ENCODE measurements around the gene TMEM8B.
A peak's percentile ranks its signal among the peaks of the same experiment; 100 is the strongest.

TMEM8B gene

GRCh38 chr9:35839926-35840325 is 10.9 kb downstream of the TMEM8B start:
- DNase-seq (ENCODE audit: low read depth in 2 of 2) = no peak

GRCh38 chr9:35840881-35841644 is 12.0 kb downstream of the TMEM8B start:
- DNase-seq (ENCODE audit: low read depth in 2 of 2) = no peak

GRCh38 chr9:35841645-35841900 is 12.5 kb downstream of the TMEM8B start:
- no peak for DNase-seq (ENCODE audit: low read depth in 2 of 2)

GRCh38 chr9:35842020-35842745 is 13.2 kb downstream of the TMEM8B start:
- DNase-seq (ENCODE audit: low read depth in 2 of 2) = no peak

GRCh38 chr9:35842795-35843194 is 13.8 kb downstream of the TMEM8B start:
- DNase-seq (ENCODE audit: low read depth in 2 of 2) = no peak

- DNase-seq (ENCODE audit: low read depth in 2 of 2) = no peak
Observed at GRCh38 chr9:35844628-35845270, 15.7 kb downstream of the TMEM8B start.

- no peak for DNase-seq (ENCODE audit: low read depth in 2 of 2)
Observed at GRCh38 chr9:35845824-35846771, 17.1 kb downstream of the TMEM8B start.

DNA sequence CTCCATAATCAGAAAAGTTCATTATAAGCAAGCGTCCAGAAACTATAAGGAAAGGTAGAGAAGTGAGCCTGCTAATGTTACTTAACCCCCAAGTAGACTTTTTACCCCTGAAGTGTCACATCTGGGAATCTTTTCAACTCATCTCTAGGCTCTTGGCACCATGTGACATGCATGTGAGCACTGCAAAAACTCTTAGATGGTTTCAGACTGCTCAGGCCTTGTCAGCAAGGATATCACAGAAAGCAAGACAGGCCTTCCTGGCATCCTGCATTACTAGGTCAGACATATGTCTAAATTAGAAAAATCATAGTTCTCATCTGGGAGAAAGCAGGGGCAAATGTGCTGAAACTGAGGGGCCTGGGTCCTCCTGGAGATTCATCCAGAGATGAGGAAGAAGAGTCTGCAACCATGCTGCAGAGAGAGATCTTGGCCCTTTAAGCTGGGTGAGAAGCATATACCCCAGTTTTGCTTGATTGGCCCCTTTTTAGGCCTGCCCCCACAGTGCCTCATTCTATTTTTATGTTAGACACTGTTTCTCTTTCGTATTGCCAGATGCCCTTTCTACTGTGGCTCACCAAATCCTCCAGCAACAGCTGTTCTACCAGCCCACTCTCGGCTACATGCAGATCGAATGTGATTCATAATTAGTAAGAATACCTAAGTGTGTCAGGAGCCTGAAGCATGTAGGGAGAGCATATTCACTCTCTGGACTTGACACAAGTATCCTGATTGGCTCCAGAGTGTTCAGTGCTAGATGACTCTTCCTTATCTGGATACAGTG is 19.0 kb downstream of the TMEM8B start:
- DNase-seq (ENCODE audit: low read depth in 2 of 2) = peak; percentile 43 to 54

DNA sequence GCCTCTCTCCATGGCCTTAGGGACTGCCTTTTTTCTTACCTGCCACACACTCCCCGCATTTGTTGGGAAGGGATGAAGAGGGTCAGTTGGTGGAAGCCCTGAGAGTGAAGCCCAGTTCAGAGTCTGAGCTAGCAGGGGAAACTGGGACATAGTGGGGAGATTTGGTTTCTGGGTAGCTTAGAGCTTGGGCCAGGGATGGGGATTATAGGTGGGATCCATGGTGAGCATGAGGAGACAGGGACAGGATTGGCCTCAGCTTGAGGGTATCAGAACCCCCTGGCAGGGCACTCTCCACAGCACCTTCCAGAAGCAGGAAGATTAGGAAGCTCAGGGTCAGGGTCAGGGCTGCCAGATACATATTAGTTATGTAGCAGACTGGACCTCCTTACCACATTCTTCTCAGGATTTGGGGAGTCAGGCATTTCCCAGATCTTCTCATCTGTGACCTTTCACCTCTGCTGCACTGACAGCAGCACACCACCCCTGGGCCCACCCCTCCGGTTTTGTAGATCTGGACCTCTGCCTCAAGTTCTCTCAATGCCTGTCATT is 23.3 kb downstream of the TMEM8B start:
- no peak for DNase-seq (ENCODE audit: low read depth in 2 of 2)

DNA sequence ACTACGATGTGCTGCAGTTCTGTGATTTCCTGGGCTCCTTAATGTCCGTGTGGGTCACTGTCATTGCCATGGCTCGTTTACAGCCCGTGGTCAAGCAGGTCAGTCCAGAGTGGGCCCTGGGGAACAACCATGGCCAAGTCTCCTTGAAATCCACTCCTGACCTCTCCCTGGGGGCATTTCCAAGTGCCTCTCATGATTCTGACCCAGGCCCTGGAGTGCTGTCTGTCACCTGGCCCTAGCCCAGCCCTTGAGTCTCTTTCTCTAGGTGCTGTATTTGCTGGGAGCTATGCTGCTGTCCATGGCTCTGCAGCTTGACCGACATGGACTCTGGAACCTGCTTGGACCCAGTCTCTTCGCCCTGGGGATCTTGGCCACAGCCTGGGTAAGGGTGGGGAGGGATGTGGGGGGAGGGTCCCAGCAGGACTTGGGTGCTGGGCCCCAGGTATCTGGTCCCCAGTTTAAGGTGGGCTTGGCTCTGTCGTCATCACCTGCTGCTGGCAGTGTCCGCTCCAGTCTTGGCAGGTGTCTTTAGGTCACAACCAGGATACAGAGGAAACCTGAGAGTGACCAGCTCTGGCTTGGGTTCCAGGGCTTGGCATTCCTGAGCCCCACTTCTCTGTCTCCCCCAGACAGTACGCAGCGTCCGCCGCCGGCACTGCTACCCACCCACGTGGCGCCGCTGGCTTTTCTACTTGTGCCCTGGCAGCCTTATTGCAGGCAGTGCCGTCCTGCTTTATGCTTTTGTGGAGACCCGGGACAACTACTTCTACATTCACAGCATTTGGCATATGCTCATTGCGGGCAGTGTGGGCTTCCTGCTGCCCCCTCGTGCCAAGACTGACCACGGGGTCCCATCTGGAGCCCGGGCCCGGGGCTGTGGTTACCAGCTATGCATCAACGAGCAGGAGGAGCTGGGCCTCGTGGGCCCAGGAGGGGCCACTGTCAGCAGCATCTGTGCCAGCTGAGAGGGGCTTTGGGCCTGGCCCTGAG is 24.1 kb downstream of the TMEM8B start:
- no peak for DNase-seq (ENCODE audit: low read depth in 2 of 2)

DNA sequence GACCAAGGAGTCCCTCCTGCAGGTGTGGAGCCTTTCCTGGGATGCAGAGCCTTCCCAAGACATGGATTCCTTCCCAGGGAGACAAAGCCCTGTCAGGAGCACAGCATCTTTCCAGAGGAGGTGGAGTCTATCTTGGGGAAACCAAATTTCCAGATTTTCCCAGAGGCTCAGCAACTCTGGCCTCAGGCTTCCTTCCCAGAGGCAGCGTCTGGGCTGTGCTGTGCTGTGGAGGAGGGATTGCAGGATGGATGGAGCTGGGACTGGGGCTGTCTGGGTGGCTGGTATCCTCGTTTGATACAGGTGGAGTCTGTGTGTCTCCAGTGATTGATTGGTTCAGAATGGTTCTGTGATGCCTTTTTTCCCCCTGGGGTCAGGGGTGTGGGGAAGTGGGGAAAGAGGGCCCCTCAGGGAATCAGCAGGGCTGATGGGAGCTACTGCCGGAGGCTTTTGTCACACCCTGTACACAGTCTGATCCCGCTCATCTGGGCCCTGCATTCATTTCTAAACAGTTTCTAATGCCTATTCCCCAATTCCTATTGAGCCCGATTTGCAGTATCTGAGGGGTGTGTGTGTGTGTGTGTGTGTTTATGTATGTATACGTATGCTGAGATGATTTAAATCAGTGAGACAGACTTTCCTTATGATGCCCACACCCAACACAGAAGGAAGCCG is 25.2 kb downstream of the TMEM8B start:
- no peak for DNase-seq (ENCODE audit: low read depth in 2 of 2)

GRCh38 chr9:35856206-35856605 is 27.2 kb downstream of the TMEM8B start:
- DNase-seq (ENCODE audit: low read depth in 2 of 2) = no peak

GRCh38 chr9:35856882-35857281 is 27.9 kb downstream of the TMEM8B start:
- no peak for DNase-seq (ENCODE audit: low read depth in 2 of 2)

DNA sequence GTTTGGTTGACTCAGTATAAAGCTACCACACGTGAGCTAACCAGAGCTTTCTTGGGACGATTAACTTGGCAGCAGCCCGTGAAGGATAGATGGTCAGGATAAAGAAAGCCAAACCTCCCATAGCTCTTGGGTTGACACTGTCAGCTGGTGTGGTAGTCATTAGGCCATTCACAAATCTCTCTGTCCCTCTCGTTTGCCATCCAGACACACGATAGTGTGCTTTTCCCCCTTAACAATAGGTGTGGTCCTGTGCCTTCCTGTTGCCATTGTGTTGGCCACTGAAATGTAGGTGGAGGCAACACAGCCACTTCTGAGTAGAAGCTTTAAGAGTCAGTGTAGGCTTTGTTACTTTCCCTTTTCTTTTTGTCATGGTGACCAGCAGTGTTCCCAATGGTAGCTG is 29.4 kb downstream of the TMEM8B start:
- no peak for DNase-seq (ENCODE audit: low read depth in 2 of 2)

- DNase-seq (ENCODE audit: low read depth in 2 of 2) = no peak
Observed at GRCh38 chr9:35859310-35859989, 30.4 kb downstream of the TMEM8B start.

- no peak for DNase-seq (ENCODE audit: low read depth in 2 of 2)
Observed at GRCh38 chr9:35859990-35860339, 30.9 kb downstream of the TMEM8B start.

DNA sequence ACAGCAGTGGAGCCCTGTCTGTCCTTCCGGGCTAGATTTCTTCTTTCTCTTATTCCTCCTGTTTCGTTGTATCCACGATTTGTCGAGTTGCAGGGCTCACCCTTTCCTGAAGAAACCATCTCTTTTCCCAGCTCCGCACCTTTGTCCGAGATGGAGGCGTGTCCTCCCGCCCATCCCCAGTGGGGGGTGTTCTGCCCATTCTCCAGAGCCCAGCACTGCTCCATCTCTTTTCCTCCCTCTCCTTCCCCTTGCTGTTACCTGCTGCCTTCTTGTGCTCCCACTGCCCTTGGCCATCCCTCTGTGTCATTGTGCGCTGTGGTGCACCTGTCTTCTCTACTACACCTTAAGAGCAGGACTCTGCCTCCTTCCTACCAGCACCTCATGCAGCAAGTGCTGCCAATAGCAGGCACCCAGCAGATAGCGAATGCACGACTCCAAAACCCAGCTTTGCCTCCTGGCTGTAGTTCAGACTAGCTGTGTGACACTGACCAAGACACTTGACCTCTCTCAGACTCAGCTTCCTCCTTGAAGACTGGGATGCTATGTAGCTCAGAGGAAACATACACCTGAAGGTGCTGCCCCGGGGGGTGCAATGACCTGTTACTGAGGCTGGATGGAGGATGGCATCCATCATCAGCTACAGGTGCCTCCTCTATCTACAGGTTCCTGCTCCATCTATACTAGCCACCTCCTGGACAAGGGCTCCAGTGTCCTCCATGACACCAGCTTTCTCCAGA is 32.3 kb downstream of the TMEM8B start:
- DNase-seq (ENCODE audit: low read depth in 2 of 2) = no peak

- DNase-seq (ENCODE audit: low read depth in 2 of 2) = no peak
Observed at GRCh38 chr9:35862328-35862727, 33.3 kb downstream of the TMEM8B start.
